ENCODE data around the gene HGD. TPM values are rescaled to one million over a fixed set of nuclear protein-coding genes. Genes with fewer than 3 reads are reported as not detected.

HGD gene
- total and polyA plus RNA-seq, 2 of the 13 experiments (the other 11 are each of a cell fraction or from before 2014, with no cell fraction given), result 265 to 398 TPM

DNA sequence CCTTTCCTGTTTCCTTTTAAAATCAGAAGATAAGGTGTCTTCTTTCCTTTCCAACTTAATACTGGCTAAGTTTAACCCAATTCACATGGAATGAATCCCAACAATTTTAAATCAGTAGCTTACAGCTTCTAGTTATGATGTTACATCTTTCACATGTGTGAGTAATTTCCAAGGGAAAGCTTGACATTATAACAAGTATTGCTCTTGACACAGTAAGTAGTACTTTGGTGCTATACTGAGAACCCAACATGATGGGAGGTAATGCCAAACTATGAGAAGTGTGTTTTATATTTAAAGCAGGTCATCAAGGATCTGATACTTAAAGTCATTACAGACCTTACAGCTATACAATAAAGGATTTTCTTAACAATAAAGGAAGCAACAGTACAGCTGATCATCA is 31.2 kb upstream of the HGD start (continued):
- TF ChIP-seq THAP9 (CRISPR knock-in tag; IDR thresholded peaks at IDR 0.05; ENCODE audit: borderline replicate concordance), result no peak
- no peak for TF ChIP-seq U2AF1 (optimal IDR thresholded peaks at IDR 0.05; ENCODE audit: low read depth, low read length)
- no peak for TF ChIP-seq BRD4 (CRISPR knock-in tag; IDR thresholded peaks at IDR 0.05)
- TF ChIP-seq ZNF879 (CRISPR knock-in tag; IDR thresholded peaks at IDR 0.05), result no peak

DNA sequence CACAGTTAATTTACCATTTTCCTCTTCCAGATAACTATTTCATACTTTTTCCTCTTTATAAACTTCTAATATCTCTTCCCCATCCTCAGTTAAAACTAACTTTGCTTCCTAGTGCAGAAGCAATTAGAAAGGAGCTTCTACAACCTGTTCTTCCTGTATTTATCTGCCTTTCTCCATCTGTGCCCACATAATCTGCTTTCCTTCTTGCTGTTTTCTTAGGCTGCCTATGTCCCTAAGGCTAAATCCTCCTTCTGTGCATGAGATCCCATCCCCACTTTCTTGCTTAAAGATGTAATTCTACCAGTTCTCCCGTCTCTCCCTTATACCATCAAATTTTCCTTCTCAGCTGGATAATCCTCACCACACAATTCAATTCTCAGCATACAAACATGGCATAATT is 28.3 kb upstream of the HGD start:
- POLR2A ChIA-PET, result no interaction called here
- no peak for TF ChIP-seq IRF2 (CRISPR knock-in tag; IDR thresholded peaks at IDR 0.05)
- TF ChIP-seq, protein P1, sequence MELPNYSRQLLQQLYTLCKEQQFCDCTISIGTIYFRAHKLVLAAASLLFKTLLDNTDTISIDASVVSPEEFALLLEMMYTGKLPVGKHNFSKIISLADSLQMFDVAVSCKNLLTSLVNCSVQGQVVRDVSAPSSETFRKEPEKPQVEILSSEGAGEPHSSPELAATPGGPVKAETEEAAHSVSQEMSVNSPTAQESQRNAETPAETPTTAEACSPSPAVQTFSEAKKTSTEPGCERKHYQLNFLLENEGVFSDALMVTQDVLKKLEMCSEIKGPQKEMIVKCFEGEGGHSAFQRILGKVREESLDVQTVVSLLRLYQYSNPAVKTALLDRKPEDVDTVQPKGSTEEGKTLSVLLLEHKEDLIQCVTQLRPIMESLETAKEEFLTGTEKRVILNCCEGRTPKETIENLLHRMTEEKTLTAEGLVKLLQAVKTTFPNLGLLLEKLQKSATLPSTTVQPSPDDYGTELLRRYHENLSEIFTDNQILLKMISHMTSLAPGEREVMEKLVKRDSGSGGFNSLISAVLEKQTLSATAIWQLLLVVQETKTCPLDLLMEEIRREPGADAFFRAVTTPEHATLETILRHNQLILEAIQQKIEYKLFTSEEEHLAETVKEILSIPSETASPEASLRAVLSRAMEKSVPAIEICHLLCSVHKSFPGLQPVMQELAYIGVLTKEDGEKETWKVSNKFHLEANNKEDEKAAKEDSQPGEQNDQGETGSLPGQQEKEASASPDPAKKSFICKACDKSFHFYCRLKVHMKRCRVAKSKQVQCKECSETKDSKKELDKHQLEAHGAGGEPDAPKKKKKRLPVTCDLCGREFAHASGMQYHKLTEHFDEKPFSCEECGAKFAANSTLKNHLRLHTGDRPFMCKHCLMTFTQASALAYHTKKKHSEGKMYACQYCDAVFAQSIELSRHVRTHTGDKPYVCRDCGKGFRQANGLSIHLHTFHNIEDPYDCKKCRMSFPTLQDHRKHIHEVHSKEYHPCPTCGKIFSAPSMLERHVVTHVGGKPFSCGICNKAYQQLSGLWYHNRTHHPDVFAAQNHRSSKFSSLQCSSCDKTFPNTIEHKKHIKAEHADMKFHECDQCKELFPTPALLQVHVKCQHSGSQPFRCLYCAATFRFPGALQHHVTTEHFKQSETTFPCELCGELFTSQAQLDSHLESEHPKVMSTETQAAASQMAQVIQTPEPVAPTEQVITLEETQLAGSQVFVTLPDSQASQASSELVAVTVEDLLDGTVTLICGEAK (IDR thresholded peaks at IDR 0.05), result no peak
- TF ChIP-seq, protein P1 (CRISPR knock-in tag; IDR thresholded peaks at IDR 0.05), result no peak
- no peak for TF ChIP-seq CENPX (CRISPR knock-in tag; IDR thresholded peaks at IDR 0.05)
- no peak for TF ChIP-seq FOXK1 (CRISPR knock-in tag; IDR thresholded peaks at IDR 0.05; ENCODE audit: borderline replicate concordance, low read depth)
- TF ChIP-seq IKZF1 (IDR thresholded peaks at IDR 0.05), result no peak
- no peak for TF ChIP-seq KLF12 (CRISPR knock-in tag; IDR thresholded peaks at IDR 0.05; ENCODE audit: borderline replicate concordance)

More for the DNA sequence above, 28.3 kb upstream of the HGD start:
- Histone ChIP-seq H4K20me1 (ENCODE audit: insufficient read depth, low read length) (no peaks in the 10 kb centered on the region), H3K9me3 (ENCODE audit: low read length) (no peaks in the 10 kb centered on the region), H3K27ac (ENCODE audit: extremely low read length, insufficient read depth, low read length) (no peak overlapping the region), H2AFZ (ENCODE audit: low read length) (no peak overlapping the region), H3K36me3 (replicated peaks in 1 of 2; ENCODE audit: control insufficient read depth in 1 of 2, insufficient read depth in 2 of 2, low read length in 2 of 2) (0 out of 5 replicates have a peak, but pooled peaks cover 0 to 6% of the 10 kb centered on the region in 2 experiments), H3K9ac (ENCODE audit: insufficient read depth, low read depth, low read length) (no peak overlapping the region), H3K4me2 (ENCODE audit: low read depth, low read length) (no peak overlapping the region), H3K79me2 (ENCODE audit: insufficient read depth, low read length) (no peaks in the 10 kb centered on the region), H3K4me1 (ENCODE audit: insufficient read depth, low read length) (no peaks in the 10 kb centered on the region), H3K4me3 (replicated peaks in 1 of 3; ENCODE audit: insufficient read depth in 1 of 3, low read depth in 2 of 3, low read length in 3 of 3) (no peak overlapping the region), H3K27me3 (ENCODE audit: control insufficient read depth in 1 of 2, insufficient read depth in 2 of 2, low read length in 2 of 2) (no peaks in the 10 kb centered on the region)
- ATAC-seq, result no peak
- CTCF ChIA-PET (ENCODE audit: low intra/inter-chr PET ratio, low total read pairs), result no interaction called here
- no peak for DNase-seq (ENCODE audit: low spot score)
- no TSS peak for BruUV-seq (replicated peaks)
- FAIRE-seq, result no peak
- 96% methylated on average over 1 of the region's 1 CpG for WGBS (ENCODE audit: low lambda C conversion rate)
- intact Hi-C loops (cut with micrococcal nuclease; ENCODE audit: unreplicated experiment), result no loop called here
- in situ Hi-C loops (cut with HindIII; ENCODE audit: extremely low pct_ligation_motif_present, low pct_unique_long_range_greater_than_20kb), result no loop called here

All from HepG2 (cell line).